GM18517 (cell line): ENCODE measurements around the gene NMB.

Source experiments
- ATAC-seq: cut with Tn5 transposase; IDR thresholded peaks from one replicate; pipeline ENCODE4 v1.9.1; 2021; ENCODE audit warnings: mild to moderate bottlenecking, moderate library complexity; ENCODE audit not compliant: unreplicated experiment

Gene NMB

GRCh38 chr15:84620626-84621025 is 37.4 kb downstream of the NMB start:
- ATAC-seq, result no peak

- no peak for ATAC-seq
These were observed 41.8 kb downstream of the NMB start for GRCh38 chr15:84616235-84616634.

DNA sequence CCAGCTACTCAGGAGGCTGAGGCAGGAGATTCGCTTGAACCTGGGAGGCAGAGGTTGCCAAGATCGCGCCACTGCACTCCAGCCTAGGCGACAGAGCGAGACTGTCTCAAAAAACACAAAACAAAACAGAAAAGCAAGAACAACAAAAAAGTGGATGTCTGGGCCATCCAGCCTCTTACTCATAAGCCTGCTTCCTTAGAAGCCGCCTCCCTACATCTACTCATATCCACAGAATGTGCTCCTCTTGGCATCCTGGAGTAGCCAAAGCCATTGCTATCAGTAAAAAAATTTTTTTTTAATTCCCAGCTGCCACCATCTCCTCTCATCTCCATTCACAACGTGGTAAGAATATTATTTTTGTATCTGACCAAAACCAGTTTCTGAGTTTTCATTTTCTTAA is 46.4 kb downstream of the NMB start:
- no peak for ATAC-seq

- no peak for ATAC-seq
These were observed 48.0 kb downstream of the NMB start for GRCh38 chr15:84609818-84610525.

DNA sequence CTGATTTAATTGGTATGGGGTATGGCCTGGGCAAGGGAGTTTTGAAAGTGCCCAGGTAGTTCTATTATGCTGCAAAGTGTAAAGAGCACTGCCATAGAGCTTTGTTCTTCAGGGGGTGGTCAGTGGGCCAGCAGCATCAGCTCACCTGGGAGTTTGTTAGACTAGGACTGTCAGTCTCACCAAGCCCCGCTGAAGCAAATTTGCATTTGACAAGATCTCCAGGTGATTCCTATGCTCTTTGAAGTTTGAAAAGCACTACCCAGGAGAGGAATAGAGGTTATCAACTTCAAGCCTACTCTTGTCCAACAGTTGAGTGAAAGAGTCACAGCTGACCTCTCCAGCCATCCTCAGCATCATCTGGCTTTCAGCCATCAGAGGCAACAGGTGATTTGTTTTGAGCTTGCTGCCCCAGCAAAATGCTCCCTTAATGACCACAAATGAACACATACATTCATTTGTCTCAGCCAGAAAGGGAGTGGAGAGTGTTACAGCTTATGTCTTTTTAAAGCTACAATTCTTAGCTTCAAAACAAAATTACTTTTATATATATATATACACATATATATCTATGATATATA is 49.2 kb downstream of the NMB start:
- no peak for ATAC-seq

DNA sequence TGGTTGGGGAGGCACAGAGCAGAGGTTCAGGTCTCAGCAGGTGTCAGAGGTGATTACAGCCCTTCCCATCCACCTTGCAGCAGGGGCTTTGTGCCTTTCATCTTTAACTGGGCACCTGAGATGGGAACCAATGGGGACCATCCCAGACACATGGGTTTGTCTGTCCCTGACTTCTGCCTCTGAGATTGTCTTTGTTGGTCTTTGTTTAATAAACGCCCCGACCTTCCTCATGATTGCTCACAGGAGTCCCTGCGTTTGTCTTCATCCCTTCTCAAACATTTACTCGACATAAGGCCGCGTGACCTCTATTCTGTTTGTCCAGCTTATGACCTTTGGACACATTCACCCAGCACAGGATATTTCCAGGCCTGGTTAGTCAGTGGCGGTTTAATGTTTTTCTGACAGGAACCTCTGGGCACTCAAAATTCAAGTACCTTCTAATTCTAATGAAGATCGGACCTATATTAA is 51.3 kb downstream of the NMB start:
- ATAC-seq, result no peak

- ATAC-seq, result no peak
These were observed 52.5 kb downstream of the NMB start for GRCh38 chr15:84605554-84605882.
